ENCODE data around the gene ITGAL. TPM values are rescaled to one million over a fixed set of nuclear protein-coding genes. Genes with fewer than 3 reads are reported as not detected.

The ITGAL gene
- total RNA-seq, 1 donor from 2014 or later: 2.4 TPM

- peaks cover 20% of the 10 kb centered on the region for H3K36me3 ChIP-seq
- TF ChIP-seq CTCF (IDR thresholded peaks at IDR 0.05; ENCODE audit: borderline replicate concordance): no peak
- no peak for DNase-seq
- peaks cover 44% of the 10 kb centered on the region for H3K4me1 ChIP-seq
- no peak overlapping the region for H3K4me3 ChIP-seq
- H3K9me3 ChIP-seq (replicated peaks): no peaks in the 10 kb centered on the region
- peak overlapping the region; percentile 16 for H3K27ac ChIP-seq (replicated peaks)
- no peaks in the 10 kb centered on the region for H3K27me3 ChIP-seq (ENCODE audit: low read depth)
- intact Hi-C loops (cut with micrococcal nuclease): no loop called here
Measured at GRCh38 chr16:30530163-30531037, 57.9 kb downstream of the ITGAL start.

- peaks cover 20% of the 10 kb centered on the region for H3K36me3 ChIP-seq
- no peak overlapping the region for H3K27ac ChIP-seq (replicated peaks)
- TF ChIP-seq CTCF (IDR thresholded peaks at IDR 0.05; ENCODE audit: borderline replicate concordance): no peak
- H3K27me3 ChIP-seq (ENCODE audit: low read depth): no peaks in the 10 kb centered on the region
- intact Hi-C loops (cut with micrococcal nuclease): no loop called here
- no peak for DNase-seq
- H3K9me3 ChIP-seq (replicated peaks): no peaks in the 10 kb centered on the region
- peaks cover 45% of the 10 kb centered on the region for H3K4me1 ChIP-seq
- H3K4me3 ChIP-seq: peak overlapping the region; percentile 93
Measured at GRCh38 chr16:30532285-30533145, 60.0 kb downstream of the ITGAL start.

GRCh38 chr16:30533146-30533522 is 60.6 kb downstream of the ITGAL start:
- peaks cover 20% of the 10 kb centered on the region for H3K36me3 ChIP-seq
- DNase-seq: no peak
- no peaks in the 10 kb centered on the region for H3K9me3 ChIP-seq (replicated peaks)
- no peak for TF ChIP-seq CTCF (IDR thresholded peaks at IDR 0.05; ENCODE audit: borderline replicate concordance)
- intact Hi-C loops (cut with micrococcal nuclease): no loop called here
- H3K27me3 ChIP-seq (ENCODE audit: low read depth): no peaks in the 10 kb centered on the region
- peak overlapping the region; percentile 93 for H3K4me3 ChIP-seq
- H3K4me1 ChIP-seq: peaks cover 39% of the 10 kb centered on the region
- H3K27ac ChIP-seq (replicated peaks): peak overlapping the region; percentile 97

- Histone ChIP-seq H3K4me3 (peak overlapping the region; percentile 93), H3K27me3 (ENCODE audit: low read depth) (no peaks in the 10 kb centered on the region), H3K27ac (replicated peaks) (peak overlapping the region; percentile 97), H3K4me1 (peaks cover 35% of the 10 kb centered on the region), H3K36me3 (peaks cover 20% of the 10 kb centered on the region), H3K9me3 (replicated peaks) (no peaks in the 10 kb centered on the region)
- TF ChIP-seq CTCF (IDR thresholded peaks at IDR 0.05; ENCODE audit: borderline replicate concordance): no peak
- no peak for DNase-seq
- intact Hi-C loops (cut with micrococcal nuclease): no loop called here
Measured at GRCh38 chr16:30533748-30534367, 61.3 kb downstream of the ITGAL start.

- Histone ChIP-seq H3K9me3 (replicated peaks) (no peaks in the 10 kb centered on the region), H3K27me3 (ENCODE audit: low read depth) (no peaks in the 10 kb centered on the region), H3K27ac (replicated peaks) (peak within 1 kb of the TSS; percentile 97), H3K4me1 (peaks cover 41% of the 10 kb centered on the region), H3K4me3 (peak within 1 kb of the TSS; percentile 93), H3K36me3 (peaks cover 20% of the 10 kb centered on the region)
- peak; percentile 94 for DNase-seq
- peak; percentile 7 for TF ChIP-seq CTCF (IDR thresholded peaks at IDR 0.05; ENCODE audit: borderline replicate concordance)
- intact Hi-C loops (cut with micrococcal nuclease): no loop called here
Measured at GRCh38 chr16:30534368-30535105, 62.0 kb downstream of the ITGAL start, which contains the start of gene ZNF747. Gene ZNF747, minus strand, starts transcription at chr16:30534858. Its CDS starts 179 bp downstream, at chr16:30534679.
